Right lobe of liver (tissue), 4 donors: ENCODE data around the gene MTA1.

Experiments used
- CTCF ChIP-seq, 4 donors: fragments of 200-600 bp in 3 of 4; fragments of 450-650 bp in 1 of 4; IDR thresholded peaks; one replicate each; pipeline versions ENCODE4 v1.5.1 to v1.8.0; 2016 to 2022; ENCODE audit warnings: antibody characterized with exemption in 4 of 4, mild to moderate bottlenecking in 2 of 4
- POLR2A ChIP-seq: fragments of 450-650 bp; IDR thresholded peaks from one replicate; pipeline ENCODE4 v1.6.1; 2017; ENCODE audit warnings: antibody characterized with exemption, mild to moderate bottlenecking
- donor health status: DM: no; HTN: no; CAD: no.
- donor health status: DM: no; HTN: no; CAD: no.
- donor health status: DM: no; HTN: yes; CAD: no.

GRCh38 chr14:105411985-105412770, 7.4 kb upstream of the MTA1 start:
- no peak for TF ChIP-seq CTCF (IDR thresholded peaks at IDR 0.05)
- TF ChIP-seq POLR2A, result no peak
